Right ventricle myocardium inferior (tissue), 1 donor: ENCODE results near the gene ABHD6. TPM values are rescaled to one million over a fixed set of nuclear protein-coding genes. Genes with fewer than 3 reads are reported as not detected.
"Not testable (repeated sequence)": the region's sequence is repeated elsewhere in the genome, so short reads cannot be mapped to it uniquely, and the experiment has no call there.

ENCODE experiments used
- ATAC-seq: fragments of 200-7000 bp; cut with Tn5 transposase; one replicate; pipeline ENCODE4 v1.9.1; 2020; ENCODE audit warnings: mild to moderate bottlenecking, moderate library complexity
- DNase-seq: peaks from one replicate; pipeline ENCODE4 v3.0.0; 2021; ENCODE audit errors: missing footprints
- intact Hi-C: fragments of 100-400 bp; cut with DNase I; formaldehyde crosslinking; loops from one replicate; pipeline ENCODE4 v1.11.0; 2022
- total RNA-seq: library from RNA; stranded (reverse); fragmentation: NEBNext Ultra II Directional; extraction: Animal tissue kit (Norgen Biotek cat#: 25700); gene quantifications from one replicate; pipeline ENCODE4 v1.2.1, GENCODE V29; 2021
- donor health status: DM: no; HTN: yes; CAD: no; lungs with severe emphysema.

The ABHD6 gene
- total RNA-seq, 1 donor from 2014 or later, result 10.5 TPM

DNA sequence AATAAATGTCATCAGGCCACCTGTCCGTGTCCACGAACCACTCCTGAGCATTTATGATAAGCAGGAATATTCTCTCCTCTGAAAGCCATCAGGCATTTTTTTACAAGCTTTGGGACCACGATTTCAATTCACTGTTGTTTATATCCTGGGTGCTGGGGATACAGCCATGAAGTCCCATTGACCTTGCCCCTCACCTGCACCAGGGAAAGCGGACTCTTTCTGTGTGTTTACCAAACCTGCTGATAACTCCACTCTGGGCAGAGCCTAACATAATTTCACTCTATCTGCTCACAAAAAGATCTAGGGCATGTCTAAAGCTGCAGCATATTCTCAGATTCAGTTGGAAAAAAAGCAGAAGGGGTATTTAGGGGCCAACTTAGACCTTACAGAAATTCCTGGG is 31.6 kb upstream of the ABHD6 start:
- ATAC-seq (no peak), DNase-seq (no peak)
- intact Hi-C loops, result no loop called here

DNA sequence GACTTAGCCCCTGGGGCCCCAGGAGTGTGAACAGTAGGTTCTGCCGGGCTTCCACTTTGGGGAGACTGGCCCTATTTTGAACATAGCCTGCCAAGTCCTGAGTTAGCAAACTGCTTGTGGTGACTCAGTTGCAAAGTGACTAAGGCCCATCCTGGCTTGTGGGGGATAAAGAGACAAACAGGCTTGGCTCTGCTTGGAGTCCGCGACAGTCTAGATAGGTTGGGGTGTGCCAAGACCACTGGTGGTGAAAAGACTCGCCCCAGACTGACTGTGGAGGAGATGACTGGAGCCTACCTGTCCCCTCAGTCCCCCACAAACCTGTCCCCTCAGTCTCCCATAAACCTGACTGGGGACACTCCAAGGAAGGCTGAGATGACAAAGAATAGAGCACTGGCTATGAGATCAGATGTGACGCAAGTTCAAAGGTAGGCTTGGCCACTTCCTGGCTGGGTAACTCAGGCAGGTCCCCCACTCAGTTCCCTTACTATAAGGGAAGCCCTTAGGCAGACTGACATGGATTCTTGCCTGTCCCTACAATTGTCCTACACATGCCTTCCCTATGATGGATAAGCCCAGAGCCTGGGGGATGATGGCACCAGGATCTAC is 31.1 kb upstream of the ABHD6 start:
- ATAC-seq, result no peak
- intact Hi-C loops, result no loop called here
- DNase-seq, result no peak

DNA sequence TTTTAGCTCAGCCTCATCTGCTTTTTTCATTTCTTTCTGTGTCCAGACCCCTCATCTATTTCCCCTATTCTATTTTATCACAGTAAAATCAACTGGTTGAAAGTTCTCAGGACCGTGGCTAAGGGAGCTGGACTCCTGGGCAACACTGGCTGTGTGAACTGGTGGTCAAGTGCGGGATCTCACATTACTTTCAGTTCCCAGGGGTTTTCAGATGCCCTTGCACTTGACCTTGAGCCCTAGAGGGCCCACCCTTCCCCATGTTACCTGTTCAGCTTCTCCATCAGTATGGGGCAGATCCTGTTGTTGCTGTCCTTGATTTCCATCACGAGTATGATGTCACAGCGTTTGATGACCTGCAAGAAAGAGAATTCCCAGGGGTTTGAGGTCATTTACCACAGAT is 29.6 kb upstream of the ABHD6 start:
- DNase-seq, result no peak
- ATAC-seq, result no peak
- intact Hi-C loops, result no loop called here

DNA sequence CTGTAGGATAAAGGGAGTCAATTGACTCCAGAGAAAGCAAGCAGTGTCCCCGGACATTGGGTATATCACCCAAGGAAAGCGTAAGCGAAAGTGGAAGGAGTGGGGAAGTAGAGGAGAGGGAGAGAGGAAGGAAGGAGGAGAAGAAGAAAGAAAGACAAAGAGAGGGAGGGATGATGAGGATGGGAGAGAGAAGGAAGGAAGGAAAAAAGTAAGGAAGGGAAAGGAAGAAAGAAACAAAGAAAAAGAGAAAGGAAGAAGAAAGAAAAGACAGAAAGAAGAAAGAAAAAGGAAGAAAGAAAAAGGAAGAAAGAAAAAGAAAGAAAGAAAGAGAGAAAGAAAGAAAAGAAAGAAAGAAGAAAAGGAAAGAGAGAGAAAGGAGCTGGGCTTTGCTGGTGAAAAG is 27.7 kb upstream of the ABHD6 start:
- intact Hi-C loops, result no loop called here
- no peak for ATAC-seq
- no peak for DNase-seq

DNA sequence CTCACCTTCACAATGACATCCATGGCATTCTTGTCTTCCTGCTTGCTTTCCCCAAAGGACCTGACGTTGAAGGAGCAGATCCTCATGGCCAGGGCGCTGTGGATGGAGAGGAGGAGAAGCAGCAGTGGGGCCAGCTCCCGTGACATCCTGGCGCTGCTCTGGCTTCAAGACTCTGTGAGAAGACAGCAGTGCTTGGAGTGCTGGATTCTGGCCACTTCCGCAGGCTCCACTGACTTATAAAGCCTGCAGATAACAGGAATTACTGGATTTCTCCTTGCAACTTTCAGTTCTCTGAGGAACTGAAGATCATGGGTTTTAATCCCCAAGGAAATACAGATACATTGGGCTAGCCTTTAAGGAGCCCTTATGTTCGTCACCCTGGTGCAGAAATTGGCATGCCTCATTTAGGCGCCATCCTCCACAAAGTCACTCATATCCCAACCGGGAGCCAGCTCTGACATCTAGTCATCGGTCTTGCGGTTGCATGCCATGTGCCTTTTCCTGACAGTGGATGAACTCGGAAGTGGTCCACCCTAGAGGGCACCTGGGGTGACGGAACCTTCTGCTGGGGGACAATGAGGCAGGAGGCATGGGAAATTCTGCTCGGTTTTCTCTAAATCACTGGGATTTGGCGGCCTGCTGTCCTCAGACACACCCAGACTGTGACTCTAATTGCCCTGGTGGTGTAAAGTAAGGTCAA is 26.7 kb upstream of the ABHD6 start, which contains the start of gene DNASE1L3:
Gene DNASE1L3, minus strand, starts transcription at position 212 of the 700 bp plus-strand sequence. Its CDS starts 66 bp downstream, at position 146.
- no peak for DNase-seq
- intact Hi-C loops, result no loop called here
- ATAC-seq, result no peak

DNA sequence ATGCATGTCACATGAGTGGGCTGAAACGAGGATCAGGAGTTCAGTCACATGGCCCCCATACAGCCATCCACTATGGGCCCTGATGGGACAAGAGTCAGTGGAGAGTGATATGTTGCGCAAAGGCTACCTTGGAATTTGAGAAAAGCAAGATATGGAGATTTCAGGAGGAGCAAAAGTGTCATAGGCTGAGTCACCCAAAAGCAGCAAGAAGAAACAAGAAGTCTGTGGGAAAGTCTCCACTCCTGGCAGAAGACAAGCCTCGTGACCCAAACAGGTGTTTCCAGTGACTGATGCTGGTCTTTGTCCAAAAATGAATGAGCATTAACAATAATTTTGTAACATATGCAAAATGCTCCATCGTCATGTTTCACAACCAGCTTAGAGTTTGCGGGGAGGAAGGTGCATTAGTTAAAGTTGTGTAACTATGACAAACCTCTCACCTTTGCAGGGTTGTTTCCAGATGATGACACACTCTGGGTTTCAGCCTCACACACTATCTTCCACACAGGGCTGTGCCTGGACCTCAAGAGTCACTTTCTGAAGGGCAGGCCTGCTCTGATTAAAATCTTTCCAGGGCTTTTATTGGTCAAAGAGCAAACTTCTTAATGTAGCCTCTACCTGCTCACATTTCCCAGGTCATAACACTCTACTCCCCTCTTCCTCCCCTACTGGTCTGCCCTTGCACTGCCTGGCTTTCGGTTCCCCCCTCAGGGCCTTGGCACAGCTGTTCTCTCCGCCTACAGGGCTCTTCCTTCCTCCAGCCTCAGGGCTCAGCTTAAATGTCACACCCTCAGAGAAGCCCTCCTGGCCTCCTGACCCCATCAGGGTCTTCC is 22.9 kb upstream of the ABHD6 start:
- intact Hi-C loops, result no loop called here
- ATAC-seq (no peak), DNase-seq (no peak)

DNA sequence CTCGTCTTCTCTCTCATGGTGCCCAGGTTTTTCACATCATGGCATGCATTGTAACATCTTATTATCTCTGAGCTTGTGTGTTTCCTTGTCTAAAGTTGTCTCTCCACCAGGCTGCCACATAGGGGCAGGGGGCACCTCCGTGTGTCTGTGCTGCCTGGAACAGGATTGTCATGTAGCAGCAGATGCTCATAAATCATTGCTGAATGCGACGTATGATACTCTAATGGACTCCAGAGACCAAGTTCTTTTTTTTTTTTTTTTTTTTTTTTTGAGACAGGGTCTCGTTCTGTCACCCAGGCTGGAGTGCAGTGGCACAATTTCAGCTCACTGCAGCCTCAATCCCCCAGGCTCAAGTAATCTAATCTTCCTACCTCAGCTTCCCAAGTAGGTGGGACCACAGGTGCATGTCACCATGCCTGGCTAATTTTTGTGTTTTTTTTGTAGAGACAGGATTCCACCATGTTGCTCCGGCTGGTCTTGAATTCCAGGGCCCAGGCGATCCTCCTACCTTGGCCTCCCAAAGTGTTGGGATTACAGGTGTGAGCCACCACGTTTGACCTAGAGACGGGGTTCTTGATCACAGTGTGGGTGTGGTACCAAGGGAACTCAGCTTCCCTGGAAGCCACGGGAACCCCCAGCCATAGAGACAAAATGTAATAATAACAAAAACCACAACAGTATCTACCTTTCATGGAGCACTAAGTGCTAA is 22.1 kb upstream of the ABHD6 start:
- no peak for DNase-seq
- intact Hi-C loops, result loop anchor here (2.0 kb wide), 1 partner anchor 27 kb away; no protein-coding TSS in a partner anchor
- ATAC-seq, result no peak

DNA sequence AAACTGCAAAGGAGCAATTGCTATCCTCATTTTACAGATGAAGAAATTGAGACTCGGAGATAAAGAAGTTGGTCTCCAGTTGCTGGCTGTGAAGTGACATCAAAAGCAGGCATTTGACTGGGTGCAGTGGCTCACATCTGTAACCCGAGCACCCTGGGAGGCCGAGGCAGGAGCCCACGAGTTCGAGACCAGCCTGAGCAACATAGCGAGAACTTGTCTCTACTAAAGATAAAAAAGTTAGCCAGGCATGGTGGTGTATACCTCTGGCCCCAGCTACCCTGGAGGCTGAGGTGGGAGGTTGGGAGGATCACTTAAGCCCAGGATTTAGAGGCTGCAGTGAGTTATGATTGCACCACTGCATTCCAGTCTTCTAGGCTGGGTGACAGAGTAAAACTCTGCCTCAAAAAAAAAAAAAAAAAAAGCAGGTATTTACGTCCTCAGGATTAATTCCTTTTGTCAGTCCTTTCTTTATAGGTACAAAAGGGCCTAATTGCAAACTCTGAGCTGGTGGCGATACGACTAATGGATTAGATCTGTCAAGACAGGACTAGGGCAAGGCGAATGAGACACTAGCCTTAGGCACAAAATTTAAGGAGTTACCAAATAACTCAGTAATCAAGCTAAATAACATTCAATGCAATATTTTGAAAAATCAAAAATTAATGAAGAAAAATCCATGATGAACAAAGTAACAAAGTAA is 20.9 kb upstream of the ABHD6 start:
- no peak for DNase-seq
- ATAC-seq, result no peak
- intact Hi-C loops, result loop anchor here (2.0 kb wide), 1 partner anchor 28 kb away; no protein-coding TSS in a partner anchor

DNA sequence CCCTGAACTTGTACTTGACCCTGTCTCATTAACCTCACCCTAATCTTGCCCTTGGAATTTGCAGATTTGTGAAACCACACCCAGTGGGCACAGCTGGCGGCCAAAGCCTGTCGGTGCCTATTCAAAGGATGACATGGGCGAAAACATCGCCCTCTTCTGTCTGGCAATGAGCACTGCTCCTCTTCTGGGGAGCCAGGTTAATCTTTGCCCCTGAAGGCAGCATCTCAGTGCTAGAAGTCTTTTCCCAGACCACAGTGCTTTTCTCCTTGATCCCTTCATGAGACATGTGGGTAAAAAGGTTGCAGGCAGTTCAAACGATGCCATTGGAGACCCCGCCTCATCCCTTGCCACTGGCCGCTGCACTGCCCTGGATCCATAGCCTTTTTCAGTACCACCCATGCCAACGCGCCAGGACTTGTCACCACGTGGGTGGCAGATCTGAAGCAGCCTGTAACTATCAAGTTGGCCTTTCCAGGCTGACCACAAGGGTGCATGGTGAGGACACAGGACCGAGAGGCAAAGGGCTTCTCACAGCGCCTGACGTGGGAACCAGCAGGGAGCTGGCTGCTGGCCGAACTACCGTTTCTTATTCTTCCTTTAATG is 20.3 kb upstream of the ABHD6 start:
- ATAC-seq (peak; percentile 90), DNase-seq (peak; percentile 79)
- intact Hi-C loops, result loop anchor here (2.0 kb wide), 1 partner anchor 29 kb away; no protein-coding TSS in a partner anchor

DNA sequence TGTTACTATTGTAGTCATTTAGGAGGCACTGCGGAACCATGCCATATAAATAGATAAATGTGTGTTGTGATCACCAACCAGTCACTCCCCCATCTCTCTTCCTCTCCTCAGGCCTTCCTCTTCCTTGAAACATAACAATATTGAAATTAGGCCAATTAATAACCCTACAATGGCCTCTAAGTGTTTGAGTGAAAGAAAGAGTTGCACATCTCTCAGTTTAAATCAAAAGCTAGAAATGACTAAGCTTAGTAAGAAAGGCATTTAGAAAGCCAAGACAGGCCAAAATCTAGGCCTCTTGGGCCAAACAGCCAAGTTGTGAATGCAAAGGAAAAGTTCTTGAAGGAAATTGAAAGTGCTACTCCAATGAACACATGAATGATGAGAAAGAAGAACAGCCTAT is 18.7 kb upstream of the ABHD6 start:
- ATAC-seq (no peak), DNase-seq (no peak)
- intact Hi-C loops, result no loop called here

DNA sequence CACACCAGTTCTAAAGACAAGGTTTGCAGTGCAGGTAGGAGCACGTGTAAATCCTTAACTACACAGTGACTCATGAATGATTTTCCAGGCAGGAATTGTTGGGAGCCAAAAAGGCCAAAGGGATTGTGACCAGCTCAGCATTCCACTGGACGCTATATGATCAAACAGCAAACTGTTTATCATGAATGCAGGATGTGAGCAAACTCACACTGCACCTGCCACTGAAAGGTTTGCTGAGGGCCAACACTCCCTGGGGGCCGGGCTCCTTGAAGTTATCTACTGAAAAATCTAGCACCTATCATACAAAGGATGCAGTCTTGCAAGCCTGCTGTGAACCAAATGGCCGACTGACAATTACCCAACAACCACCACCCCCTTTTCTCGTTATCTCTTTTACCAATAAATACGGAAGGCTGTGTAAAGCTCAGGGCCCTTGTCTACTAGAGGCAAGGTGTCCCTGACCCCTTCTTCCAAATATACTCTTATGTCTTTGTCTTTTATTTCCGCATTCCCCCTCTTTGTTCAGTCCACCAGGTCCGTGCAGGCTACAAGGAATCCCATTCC is 15.3 kb upstream of the ABHD6 start:
- no peak for ATAC-seq
- intact Hi-C loops, result no loop called here
- DNase-seq, result no peak

DNA sequence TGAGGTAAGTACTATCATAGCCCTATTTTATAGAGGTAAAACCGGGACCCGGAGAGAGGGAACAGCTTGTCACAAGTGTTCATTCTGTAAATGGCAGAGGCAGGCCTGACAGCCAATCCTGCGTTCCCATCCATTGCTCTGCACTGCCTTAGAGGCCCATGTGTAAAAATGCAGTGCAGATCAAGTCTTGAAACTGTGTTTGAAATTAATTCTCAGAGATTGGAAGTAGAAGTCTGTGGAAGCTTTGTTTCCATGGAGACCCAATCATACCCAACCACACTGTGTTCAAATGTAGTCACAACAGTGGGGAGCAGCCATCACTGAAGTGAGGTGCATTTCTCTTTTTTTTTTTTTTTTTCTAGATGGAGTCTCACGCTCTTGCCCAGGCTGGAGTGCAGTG is 13.7 kb upstream of the ABHD6 start:
- ATAC-seq (no peak), DNase-seq (no peak)
- intact Hi-C loops, result no loop called here

DNA sequence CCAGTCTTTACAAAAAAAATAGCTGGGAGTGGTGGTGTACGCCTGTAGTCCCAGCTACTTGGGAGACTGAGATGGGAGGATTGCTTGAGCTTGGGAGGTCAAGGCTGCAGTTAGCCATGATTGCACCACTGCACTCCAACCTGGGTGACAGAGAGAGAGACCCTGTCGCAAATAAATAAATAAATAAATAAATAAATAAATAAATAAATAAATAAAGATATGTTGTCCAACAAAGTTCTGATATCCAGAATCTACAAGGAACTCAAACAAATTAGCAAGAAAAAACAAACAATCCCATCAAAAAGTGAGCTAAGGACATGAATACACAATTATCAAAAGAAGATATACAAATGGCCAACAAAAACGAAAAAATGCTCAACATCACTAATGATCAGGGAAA is 9.7 kb upstream of the ABHD6 start:
- ATAC-seq, DNase-seq, intact Hi-C loops: not testable (repeated sequence)

DNA sequence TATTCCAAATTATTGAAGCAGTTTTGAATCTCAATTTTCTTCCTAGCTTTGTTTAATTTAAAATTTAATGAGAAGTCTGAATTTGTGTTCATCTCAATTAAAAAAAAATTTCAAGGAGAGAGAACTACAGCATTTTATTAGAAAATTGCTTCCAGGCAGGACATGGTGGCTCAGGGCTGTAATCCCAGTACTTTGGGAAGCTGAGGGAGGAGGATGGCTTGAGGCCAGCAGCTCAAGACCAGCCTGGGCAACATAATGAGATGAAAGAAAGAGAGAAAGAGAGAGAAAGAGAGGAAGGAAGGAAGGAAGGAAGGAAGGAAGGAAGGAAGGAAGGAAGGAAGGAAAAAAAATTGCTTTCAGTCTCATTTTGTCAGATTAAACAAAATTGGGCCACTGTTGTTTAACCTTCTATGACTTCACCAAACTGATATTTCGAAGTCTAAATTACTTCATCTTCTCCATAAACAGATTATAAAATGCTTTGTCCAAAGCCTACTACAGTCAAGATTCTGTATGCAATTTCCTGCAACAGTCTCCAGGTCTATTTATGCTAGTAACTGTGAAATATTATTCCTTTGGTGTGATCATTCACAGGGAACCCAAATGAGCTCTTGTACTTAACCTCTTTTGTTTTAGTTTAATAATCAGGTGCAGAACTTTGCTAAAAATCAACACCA is 6.6 kb upstream of the ABHD6 start:
- no peak for ATAC-seq
- no peak for DNase-seq
- intact Hi-C loops, result no loop called here

DNA sequence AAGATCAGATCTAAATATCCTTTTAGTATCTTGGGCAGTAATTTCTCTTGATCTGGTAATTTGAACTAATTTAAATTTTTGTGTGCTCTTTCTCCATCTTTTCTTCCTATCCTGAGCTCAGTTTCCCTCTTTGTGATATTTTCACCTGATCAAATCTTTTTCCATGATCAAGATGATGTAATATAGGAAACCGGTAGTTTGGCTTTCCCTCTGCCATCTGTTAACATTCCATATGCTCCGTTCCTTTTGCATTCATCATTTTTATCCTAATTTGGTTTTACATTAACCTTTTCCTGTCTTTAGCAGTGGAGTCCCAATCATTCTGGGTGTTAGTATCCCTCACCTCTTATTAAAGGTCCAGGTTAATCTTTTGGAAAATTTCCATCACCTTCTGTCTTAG is 5.9 kb upstream of the ABHD6 start:
- intact Hi-C loops, result no loop called here
- DNase-seq (no peak), ATAC-seq (no peak)

DNA sequence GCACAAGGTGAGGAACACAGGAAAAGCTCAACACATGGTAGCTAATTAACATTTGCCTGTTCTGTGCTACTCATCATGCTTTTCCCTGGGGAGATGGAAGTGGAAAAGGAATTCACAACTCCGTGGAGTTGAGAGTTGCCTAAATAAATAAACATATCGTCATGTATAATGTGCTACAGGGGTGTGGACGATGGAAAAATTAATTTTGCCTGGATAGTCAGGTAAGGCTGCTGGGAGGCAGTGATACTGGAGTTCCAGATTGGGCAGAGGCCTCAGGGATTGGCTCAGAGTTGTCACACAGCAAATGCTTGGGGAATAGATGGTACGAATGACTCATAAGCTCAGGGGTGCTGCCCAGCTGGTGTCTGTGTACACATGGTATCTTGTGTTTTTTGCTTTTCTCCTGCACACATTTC is 3.1 kb upstream of the ABHD6 start:
- intact Hi-C loops, result no loop called here
- no peak for DNase-seq
- no peak for ATAC-seq

DNA sequence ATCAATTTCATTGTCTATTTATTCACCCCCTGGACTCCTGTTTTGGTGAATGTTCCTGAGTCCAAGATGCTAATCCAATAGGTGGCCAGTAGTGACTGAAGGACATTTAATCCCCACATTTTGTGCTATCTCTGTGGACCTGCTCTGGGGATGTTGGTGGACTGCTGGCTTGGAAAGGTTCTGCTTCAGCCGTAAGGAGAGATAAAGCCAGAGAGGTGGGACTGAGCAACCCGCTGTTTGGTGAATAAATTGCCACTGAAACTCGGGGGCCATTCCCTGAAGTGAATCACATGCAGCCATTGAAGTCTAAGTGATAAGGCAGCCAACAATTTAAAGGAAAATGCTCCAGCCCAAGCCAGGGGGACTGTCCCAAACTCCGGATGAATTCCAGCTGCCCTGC is 1.6 kb upstream of the ABHD6 start:
- no peak for DNase-seq
- no peak for ATAC-seq
- intact Hi-C loops, result loop anchor here (5.0 kb wide), 1 partner anchor 61 kb away; no protein-coding TSS in a partner anchor
